D721Med (cell line): ENCODE measurements around the gene C1QTNF2.
A peak's percentile ranks its signal among the peaks of the same experiment; 100 is the strongest.

Experiments used
- DNase-seq: peaks from one replicate; pipeline ENCODE4 v3.0.0; 2011; ENCODE audit warnings: low spot score; ENCODE audit not compliant: insufficient read length
- FAIRE-seq: peaks from 2 replicates; lab custom pipeline; 2011; peaks lifted over from hg19 to GRCh38; lab: Jason Lieb, UNC
- CTCF ChIP-seq: IDR thresholded peaks from 2 replicates; pipeline ENCODE4 v1.5.1; 2012; ENCODE audit warnings: mild to moderate bottlenecking, control low read depth; ENCODE audit not compliant: insufficient read depth; ENCODE audit errors: missing control alignments

Gene C1QTNF2

DNA sequence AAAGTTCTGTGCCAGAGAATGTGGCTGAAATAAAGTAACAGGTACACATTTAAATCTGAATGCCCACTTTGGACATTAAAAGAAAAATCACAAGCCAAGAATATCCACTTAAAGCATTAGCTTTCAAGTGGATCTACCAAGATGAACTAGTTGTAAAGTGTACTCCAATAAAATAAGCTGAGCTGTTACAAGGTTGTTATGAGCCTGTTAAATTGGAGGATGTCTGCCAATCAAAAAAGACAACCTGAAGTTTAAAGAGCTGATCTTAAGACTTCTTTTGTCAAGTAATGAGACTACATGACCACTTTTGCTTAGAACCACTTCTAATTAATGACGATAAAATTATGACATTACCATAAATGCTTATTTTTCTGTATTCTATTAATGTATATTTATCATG, 27.1 kb upstream of the C1QTNF2 start:
- TF ChIP-seq CTCF = no peak
- DNase-seq = no peak
- no peak for FAIRE-seq

DNA sequence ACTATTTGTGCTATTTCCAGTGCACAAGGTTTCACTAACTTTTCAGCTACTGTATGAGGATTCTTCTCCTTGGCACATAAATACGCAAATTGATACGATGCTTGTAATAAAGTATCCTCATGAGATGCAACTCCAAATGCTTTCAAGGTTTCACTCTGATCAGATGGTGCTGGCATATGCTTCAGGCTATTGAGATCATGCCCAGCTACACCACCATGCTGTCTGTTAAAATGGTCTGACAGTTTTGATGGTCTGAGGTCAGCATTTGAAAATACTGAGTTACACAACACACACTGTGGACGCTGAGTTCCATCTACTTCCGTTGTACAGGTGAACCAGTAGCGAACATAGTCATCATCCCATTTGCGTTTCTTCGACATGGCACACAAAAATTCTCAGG, 24.7 kb upstream of the C1QTNF2 start:
- DNase-seq (no peak), FAIRE-seq (no peak)
- TF ChIP-seq CTCF = no peak

GRCh38 chr5:160390787-160391696, 20.6 kb upstream of the C1QTNF2 start:
- peak; percentile 58 for TF ChIP-seq CTCF
- FAIRE-seq = peak; percentile 53

GRCh38 chr5:160387445-160387844, 17.0 kb upstream of the C1QTNF2 start:
- FAIRE-seq = no peak
- DNase-seq = no peak
- TF ChIP-seq CTCF = no peak

More at GRCh38 chr5:160390787-160391696, 20.6 kb upstream of the C1QTNF2 start:
- no peak for DNase-seq

- no peak for FAIRE-seq
- DNase-seq = no peak
- TF ChIP-seq CTCF = no peak
Measured at GRCh38 chr5:160385496-160385895, 15.1 kb upstream of the C1QTNF2 start.

- FAIRE-seq = no peak
Measured at GRCh38 chr5:160384681-160385080, 14.3 kb upstream of the C1QTNF2 start.

More at GRCh38 chr5:160384681-160385080, 14.3 kb upstream of the C1QTNF2 start:
- DNase-seq = no peak
- no peak for TF ChIP-seq CTCF
